Measurements from ENCODE around the gene ITPR1.

Gene ITPR1

DNA sequence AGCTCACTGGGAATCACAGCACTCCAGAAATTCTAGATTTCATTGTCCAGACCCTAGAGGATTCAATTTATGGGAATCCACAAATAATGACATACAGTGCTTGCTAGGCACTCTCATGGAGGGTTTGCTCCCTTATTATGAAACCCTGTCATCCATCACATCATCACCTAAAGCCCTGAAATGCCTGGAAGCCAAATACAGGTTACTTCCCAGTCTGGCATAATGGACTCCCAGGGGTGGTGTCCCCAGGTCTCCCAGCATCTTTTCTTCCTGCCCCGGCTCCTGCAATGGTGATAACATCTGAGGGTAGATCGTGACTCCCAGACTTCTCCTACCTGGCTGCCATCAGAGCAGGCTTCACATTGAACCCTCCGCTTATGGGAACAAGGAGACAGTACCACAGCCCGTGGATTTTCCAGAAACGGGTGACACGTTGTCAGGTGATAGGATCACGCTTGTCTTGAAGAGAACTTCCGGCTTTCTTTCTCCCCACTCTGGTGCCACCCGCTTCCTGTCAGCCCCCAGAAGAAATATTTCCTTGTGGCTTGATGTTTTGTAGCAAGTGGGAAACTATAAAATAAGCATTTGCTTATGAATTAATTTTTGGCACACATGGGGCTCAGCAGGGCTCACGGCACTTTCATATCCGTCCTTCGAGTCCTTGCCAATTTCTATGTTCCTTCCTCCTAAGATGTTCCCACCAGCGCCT, 247.4 kb downstream of the ITPR1 start:
- FAIRE-seq (no peak), DNase-seq (ENCODE audit: insufficient read length, low spot score) (no peak)
- TF ChIP-seq, protein P1, sequence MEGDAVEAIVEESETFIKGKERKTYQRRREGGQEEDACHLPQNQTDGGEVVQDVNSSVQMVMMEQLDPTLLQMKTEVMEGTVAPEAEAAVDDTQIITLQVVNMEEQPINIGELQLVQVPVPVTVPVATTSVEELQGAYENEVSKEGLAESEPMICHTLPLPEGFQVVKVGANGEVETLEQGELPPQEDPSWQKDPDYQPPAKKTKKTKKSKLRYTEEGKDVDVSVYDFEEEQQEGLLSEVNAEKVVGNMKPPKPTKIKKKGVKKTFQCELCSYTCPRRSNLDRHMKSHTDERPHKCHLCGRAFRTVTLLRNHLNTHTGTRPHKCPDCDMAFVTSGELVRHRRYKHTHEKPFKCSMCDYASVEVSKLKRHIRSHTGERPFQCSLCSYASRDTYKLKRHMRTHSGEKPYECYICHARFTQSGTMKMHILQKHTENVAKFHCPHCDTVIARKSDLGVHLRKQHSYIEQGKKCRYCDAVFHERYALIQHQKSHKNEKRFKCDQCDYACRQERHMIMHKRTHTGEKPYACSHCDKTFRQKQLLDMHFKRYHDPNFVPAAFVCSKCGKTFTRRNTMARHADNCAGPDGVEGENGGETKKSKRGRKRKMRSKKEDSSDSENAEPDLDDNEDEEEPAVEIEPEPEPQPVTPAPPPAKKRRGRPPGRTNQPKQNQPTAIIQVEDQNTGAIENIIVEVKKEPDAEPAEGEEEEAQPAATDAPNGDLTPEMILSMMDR (IDR thresholded peaks at IDR 0.05; ENCODE audit: insufficient read depth, missing control alignments), result no peak

DNA sequence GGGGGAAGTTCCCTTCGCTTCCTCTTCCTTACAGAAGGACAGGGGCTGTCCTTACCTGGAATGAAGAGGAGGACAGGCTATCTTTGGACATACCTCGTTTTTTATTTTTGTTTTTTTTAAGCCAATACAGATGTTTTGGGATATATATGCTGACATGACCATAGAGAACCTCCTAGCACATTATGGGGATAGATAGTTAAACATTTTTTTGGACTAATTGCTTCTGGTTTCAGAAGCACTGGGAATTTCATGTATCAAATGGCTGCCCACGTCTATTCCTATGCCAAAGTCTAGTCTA, 247.9 kb downstream of the ITPR1 start:
- DNase-seq (ENCODE audit: insufficient read length, low spot score) (no peak), FAIRE-seq (no peak)
- TF ChIP-seq, protein P1 (IDR thresholded peaks at IDR 0.05; ENCODE audit: insufficient read depth, missing control alignments), result no peak

DNA sequence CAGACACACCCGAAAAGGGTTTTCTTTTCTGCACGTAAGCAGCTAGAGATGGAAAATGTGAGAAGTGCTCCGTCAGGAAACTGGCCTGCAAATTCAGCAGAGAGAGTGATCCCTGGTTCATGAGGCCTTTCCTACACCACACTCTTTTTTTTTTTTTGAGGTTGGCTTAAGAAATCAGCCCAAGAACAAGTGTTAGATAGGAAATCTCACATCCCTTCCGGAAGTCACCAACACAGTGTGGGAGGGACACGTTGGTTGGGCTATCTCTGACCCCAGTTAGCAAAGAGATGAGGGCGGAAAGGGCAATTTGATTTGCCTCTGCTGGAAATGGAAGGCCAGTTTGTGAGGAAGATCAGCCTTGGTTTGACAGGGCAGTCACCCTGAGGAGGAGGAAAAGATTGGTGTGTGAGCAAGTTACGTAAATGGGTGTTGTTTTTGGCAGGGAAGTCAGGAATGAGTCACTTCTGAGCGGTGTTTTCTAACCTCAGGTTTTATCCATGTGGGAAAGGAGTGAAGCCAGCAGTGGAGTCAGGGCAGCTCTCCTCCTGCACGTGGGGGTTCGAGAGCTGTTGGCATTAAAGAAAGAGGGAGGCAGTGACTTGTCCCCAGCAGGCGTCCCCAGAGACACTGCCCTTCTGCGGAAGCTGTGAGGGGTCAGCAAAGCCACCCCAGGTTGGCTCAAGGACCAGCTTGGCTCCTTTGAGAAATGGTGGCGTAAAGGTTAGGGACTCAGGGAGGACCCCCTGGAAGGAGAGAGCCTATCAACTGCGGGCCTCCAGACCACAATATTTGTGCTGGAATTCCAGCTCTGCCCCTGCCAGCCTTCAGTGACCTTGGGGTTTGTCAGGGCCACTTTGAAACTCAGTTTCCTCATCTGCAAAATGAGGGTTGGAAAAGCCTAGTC, 248.5 kb downstream of the ITPR1 start:
- FAIRE-seq, result no peak
- no peak for DNase-seq (ENCODE audit: insufficient read length, low spot score)
- TF ChIP-seq, protein P1 (IDR thresholded peaks at IDR 0.05; ENCODE audit: insufficient read depth, missing control alignments), result no peak

DNA sequence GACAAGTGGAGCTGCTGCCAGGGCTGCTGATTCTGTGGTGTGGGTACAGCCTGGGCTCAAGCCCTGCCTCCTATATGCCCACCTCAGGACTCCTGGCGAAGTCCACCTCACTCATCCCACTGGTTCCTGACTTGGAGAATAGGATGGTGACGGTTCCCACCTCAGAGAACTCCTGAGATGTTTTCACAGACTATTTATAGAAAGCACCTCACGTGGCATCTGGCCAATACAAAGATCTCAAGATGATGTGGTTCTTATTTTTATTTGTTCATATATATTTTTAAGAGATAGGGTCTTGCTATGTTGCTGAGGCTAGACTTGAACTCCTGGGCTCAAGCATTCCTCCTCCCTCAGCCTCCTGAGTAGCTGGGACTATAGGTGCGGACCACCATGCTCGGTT, 249.2 kb downstream of the ITPR1 start:
- DNase-seq (ENCODE audit: insufficient read length, low spot score) (no peak), FAIRE-seq (no peak)
- TF ChIP-seq, protein P1 (IDR thresholded peaks at IDR 0.05; ENCODE audit: insufficient read depth, missing control alignments), result no peak

DNA sequence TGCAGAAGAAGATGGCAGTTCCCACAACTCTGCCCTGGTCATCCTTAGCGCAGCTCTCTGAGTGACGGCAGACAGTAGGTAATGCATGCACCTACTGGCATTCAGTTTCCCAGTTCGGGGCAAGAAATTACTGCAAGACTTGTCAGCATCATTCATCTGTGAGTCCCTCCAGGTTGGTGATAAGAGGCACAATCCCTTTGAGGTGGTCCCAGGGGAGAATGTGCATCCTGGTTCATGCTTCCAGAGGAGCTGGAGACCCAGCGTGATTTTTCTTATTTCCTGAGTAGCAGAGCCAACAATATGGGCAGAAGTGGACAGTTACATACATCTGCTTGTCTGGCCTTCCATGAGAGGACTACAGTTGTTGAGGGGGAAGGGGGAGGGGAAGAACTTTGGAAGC, 250.2 kb downstream of the ITPR1 start:
- TF ChIP-seq, protein P1 (IDR thresholded peaks at IDR 0.05; ENCODE audit: insufficient read depth, missing control alignments), result no peak
- no peak for DNase-seq (ENCODE audit: insufficient read length, low spot score)
- no peak for FAIRE-seq

DNA sequence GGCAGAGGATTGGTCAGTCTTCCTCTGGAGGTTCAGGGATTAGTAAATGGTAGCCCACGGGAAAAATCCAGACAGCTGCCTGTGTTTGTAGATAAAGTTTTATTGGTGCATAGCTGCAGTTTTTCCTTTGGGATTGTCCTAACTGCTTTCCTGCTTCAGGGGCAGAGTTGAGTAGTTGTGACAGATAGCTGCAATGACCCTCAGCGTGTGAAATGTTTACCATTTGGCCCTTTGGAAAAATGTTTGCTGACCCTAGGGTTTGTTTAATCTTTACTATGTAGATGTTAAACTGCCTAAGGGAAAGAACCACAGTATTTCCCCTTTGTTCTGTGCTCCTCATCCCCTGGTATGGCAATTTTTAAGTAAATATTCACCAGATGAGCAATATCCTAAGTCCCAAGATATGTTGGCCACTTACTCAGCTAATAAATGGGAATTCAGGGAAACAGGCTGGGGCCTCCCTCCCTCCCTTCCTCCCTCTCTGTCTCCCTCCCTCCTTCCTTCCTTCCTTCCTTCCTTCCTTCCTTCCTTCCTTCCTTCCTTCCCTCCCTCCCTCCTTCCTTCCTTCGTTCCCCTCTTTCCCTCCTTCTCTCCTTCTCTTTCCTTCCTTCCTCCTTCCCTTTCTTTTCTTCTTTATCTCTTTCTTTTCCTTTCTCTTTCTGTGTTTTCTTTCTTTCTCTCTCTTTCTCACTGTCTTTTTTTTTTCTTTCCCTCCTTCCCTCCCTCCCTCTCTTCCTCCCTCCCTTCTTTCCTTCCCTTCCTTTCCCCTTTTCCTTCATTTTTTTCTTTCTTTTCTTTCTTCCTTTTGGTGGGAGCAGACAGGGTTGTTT, 251.5 kb downstream of the ITPR1 start:
- no peak for DNase-seq (ENCODE audit: insufficient read length, low spot score)
- FAIRE-seq, result no peak
- TF ChIP-seq, protein P1 (IDR thresholded peaks at IDR 0.05; ENCODE audit: insufficient read depth, missing control alignments), result no peak

Data from D721Med (cell line).